Activated naive CD4-positive, alpha-beta T cell treated with anti-CD3 and anti-CD28 coated beads, Interleukin-2, amount 50 U/mL, for 16 hours (primary cell): ENCODE measurements around the gene CHD6.
A peak's percentile ranks its signal among the peaks of the same experiment; 100 is the strongest.

Experiments used
- DNase-seq: peaks from one replicate; pipeline ENCODE4 v3.0.0-alpha.2; 2020

CHD6 gene

DNA sequence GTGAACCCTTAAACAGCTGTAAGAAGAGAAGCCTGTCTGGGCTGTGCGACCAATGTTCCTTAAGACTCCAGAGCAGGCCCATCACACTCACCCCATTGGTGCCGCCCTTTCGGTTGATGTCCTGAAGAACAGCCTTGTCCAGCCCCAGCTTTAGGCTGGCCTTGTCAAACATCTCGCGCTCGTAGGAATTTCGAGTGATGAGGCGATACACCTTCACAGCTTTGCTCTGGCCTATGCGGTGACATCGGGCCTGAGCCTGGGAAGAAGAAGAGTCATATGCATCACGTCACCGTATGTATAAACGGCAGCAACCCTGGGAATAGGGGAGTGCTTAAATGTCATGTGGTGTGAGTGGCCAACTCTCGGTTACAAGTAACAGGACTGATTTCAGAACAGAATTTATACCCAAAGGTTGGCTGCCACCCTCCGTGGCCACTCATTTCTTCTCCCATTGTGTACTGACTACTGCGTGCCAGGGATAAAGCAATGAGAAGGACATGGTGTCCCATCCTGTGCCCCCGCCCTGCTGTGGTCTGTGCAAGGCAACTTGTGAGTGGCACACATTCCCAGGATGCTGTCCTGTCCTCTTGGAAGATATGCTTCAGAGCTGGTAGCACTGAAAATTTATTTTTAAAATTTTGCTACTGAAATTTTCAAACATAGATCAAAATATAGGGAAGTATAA is 160.9 kb downstream of the CHD6 start:
- no peak for DNase-seq

DNA sequence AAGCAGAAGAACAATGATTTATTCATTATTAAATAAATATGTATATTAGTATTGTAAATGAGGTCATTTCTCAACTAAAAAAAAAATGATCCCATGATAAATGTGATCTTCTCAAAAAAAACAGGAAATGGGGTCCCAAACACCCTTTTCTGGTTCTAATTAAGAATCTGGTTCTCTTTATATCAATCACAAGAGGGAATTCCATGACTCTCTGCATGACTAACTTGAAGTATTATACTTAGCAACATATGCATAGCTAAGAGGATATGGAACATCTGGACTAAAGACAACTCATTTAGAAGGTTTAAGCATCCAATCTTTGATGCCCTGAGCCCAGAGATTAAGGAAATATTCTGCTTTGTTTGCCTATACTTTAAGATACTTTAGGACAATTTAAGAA is 161.8 kb downstream of the CHD6 start:
- no peak for DNase-seq

DNA sequence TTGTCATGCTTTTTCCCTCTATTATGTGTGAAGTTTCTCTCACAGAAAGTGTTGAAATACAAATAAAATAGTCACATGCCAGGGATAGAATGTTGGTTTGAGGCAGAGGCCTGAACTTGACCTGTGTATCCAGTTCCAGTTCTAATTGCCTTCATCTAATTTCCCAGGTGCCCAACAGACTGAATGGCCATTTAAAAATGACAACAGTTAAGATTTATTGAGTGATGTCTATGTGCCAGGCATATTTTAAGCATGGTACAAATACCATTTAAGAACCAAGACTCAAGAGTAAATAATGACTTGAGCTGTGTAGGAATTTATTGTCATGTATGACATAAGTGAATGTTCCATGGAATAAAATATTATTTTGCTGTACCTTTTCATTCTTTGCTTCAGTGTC is 163.9 kb downstream of the CHD6 start:
- DNase-seq, result no peak

DNA sequence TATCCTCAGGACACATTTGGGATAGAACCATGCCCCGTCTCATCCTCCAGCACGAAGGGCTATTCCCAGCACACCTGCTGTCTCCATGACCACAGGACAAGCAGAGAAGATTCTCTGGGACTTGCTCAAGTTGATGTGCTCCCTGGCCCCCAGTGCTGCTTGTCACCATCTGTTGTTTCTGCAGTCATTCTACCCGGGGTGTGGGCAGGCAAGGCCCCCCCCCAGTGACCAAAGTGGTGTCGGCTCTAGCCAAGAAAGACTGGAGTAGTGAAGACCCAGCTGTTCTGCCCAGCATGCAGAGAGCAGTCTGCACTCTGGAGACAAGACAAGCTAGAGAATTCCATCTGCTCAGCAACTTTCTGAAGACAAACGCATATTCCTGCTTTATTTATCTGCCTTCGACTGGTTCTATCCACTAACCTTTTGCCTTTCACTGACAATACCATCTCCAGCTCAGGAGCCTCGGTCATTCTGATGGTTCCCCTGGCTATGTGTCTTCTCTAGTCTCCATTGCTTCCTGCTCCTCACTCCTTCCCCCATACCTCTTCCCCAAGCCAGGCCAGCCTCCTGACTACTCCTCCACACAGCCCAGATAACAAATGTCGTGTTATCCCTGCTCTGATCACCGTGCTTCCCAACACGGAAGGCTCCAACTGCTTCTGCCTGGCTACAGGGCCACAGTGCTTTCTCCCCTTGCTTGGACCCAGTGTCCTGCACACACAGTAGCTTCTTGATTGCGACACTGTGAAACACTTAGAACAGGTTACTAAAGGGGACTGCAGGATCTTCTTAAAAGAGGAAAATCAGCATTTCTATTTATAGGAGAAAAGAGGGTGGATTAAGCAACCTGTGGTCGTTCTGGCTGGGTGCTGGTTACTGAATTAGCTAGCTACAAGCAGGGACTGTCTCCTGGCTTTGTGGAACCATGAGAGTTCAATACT is 164.9 kb downstream of the CHD6 start:
- DNase-seq, result no peak

DNA sequence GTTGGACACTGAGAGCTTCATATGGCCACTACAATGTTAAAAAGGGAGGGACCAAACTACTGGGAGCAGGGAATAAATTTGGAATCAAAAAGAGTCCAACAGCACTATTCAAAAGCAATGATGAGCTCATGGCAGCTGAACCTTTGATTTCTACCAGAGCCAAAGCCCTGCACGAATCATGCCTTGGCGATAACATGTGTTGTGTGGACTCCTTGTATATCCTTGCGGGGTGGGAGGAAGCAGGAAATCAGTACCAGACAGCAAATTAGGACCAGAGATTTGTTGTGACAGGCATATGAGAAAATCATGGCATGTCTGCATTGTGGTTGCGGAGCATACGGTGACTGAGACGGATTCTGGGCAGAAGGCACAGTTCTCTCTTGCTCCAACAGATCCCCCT is 166.0 kb downstream of the CHD6 start:
- DNase-seq, result no peak

DNA sequence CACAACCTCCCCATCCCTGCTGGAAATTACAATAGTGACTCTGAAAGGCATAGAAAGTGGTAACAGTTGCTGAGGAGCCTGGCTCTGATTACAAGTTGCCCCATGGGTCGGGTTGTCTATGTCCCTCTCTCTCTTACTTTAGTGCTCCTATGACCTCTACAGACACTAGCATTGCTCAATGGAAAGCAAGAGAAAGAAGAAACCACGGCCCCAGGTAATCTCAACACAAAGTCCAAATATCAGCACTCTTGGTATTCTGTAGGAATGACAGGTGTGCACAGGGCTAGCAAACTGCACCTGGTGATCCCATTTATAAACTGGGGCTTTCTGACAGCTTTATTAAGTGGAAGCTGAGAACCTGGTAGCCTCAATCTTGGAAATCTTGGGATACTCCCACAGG is 171.2 kb downstream of the CHD6 start:
- DNase-seq, result no peak

DNA sequence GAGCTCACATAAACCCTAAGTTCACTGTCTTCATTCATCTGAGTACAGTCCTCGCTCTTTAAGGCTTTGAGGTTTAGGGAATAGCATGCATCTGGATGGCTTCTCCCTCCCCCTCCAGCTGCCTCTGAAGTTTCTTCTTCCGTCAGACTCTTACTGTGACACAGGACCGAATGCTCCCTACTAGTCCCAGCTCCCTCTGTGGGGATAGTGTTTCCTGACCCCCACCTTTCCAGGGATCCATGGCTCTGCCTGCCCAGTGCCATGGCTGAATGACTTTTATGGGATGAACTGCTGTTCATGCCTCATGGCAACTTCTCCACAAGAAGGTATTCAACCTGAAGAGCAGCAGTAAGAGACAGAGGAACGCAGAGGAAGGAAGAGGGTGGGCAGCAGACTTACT is 171.7 kb downstream of the CHD6 start:
- DNase-seq, result no peak

DNA sequence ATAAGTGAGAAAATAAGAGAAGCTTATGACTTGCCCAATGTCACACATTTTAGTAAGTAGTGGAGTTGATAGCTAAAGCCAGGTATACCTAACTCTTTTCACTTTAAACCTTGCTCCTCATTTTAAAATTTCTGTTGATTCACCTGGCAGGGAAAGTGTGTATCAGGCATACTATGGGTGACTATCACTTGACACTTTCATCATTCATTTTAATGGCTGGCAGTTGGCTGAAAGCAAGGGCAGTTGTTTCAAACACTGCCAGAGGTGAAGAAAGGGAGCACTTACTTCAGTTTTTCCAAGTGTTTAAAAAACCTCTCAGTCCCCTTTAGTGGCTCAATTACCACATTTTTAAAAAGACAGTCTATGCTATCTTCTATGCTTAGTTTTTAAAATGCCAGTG is 173.4 kb downstream of the CHD6 start:
- no peak for DNase-seq

DNA sequence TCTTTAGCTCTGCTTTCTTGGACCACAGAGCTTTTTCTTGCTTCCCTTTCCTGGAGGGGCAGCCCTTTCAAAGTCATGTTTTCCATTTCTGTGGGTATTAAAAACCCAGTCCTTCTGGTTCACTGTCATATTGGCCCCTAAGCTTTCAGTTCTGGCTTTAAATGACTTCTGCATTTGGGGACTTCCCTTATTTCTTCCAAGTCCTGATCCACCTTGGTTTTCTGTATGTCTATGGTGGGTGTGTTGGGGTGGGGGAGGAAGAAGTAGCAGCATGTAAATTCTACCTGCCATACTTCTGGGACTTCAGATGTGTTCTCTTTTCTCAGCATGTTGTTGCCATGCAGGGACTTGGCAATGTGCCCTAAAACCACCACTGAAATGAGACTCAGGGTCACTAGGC is 174.5 kb downstream of the CHD6 start:
- no peak for DNase-seq

DNA sequence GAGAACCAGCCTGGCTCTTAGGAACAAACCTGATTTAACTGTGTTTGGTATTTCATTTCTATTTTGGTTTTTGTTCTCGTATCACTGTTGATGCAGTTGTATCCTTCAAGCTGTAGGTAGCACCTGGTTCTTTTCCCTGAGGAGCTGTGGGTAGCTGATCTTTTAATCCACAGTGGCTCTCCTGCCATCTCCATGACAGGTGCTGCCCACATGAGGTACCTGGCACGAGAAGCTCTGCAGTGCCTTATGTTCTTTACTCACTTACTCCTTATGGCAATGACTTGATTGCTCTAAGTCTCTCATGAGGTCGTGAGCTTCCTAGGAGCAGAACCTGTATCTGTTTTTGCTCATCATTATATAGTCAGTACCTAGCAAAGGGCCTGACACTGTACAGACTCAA is 177.3 kb downstream of the CHD6 start:
- no peak for DNase-seq

DNA sequence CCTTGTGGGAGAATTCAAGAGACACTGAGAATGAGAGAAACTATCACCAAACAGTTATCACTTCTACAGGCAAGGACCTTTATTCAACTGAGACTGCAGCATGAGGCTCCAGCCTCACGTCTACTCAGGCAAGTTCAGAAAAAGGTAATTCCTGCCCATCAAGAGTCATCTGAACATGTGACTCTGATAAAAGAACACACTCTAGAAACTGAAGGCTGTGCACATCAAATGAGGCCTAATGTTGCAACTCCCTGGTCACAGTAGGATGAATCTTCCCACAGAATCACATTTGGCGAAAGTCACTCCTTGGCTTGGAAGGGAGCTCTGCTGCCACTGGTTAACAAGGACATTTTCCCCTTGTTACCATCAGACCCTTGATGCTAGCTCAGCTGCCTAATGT is 180.3 kb downstream of the CHD6 start:
- DNase-seq, result no peak

DNA sequence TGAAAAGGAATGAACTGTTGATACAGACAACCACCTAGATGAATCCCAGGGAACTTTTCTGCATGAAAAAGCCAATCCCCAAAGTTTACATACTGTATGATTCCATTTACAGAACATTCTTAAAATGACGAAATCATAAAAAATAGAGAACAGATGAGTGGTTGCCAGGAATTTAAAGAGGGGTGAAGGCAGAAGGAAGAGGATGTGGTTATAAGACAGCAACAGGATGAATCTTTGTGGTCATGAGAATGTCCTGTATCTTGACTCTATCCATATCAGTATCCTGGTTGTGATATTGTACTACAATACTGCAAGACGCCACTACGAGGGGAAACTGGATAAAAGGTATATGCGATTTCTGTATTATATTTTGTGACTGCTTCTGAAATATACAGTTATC is 181.5 kb downstream of the CHD6 start:
- no peak for DNase-seq

DNA sequence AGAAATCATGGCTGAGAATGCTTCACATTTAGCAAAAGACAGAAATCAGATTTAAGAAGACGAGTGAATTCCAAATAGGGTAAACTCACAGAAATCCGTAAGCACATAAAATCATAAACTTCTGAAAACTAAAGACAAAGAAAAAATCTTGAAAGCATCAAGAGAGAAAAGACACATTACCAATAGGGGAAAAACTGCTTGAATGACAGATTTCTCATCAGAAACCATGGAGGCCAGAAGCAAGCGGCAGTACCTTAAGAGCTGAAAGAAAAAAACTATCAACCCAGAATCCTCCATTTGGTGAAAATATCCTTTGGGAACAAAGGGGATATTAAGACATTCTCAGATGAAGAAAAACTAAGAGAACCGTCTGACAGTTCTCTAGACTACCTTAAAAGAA is 185.0 kb downstream of the CHD6 start:
- DNase-seq, result no peak

DNA sequence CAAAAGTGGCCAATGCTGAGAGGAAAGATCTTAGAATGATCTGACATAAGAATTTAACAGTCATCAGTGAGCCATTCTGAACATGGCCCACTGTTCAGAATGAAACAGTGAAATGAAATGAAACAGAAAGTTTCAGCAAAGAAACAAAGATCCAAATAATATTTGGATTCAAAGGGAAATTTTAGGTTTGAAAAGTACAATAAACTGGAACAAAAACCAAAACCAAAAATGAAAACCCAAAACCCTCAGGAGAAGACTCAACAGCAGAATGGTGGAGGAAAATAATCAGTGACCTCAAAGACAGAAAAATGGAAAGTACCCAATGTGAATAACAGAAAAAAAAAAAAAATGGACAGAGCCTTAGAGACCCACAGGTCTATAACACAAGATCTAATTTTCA is 185.4 kb downstream of the CHD6 start:
- no peak for DNase-seq

DNA sequence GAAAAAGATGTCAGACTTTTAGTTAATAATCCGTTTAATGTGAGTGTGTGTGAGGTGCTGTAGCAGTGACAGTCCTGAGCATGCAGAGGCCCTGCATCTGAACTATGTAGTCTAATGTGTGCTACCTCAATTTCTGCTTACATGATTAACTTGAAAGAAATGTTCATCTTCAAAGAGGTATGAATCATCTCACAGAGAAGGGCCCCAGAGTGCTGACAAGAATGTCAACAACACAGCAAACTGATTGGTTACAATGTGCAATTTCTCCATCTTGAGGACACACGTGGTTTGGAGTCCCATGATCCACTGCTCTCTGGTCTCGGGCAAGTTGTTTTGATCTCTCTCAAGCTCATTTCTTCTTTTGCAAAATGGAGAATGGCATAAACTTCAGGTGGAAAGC is 189.9 kb downstream of the CHD6 start:
- peak; percentile 24 for DNase-seq

DNA sequence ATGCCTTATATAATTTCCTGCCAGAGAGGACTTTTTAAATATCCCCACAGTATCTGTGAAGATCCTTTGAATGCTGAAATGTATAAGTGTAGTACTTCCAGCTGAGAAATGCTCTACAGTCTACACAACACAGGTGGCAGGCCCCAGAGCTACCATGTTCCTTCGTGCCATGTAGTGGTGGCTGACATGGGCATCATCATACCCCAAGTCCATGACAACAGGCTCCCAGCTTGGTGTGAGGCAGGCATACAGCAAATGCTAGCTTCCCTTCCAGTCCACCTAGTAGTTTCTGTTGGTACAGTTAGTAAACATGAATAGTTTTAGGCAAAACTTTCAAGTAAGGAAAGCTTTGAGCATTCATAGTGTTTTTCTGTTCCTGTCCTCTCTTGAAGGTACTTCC is 190.3 kb downstream of the CHD6 start:
- no peak for DNase-seq

DNA sequence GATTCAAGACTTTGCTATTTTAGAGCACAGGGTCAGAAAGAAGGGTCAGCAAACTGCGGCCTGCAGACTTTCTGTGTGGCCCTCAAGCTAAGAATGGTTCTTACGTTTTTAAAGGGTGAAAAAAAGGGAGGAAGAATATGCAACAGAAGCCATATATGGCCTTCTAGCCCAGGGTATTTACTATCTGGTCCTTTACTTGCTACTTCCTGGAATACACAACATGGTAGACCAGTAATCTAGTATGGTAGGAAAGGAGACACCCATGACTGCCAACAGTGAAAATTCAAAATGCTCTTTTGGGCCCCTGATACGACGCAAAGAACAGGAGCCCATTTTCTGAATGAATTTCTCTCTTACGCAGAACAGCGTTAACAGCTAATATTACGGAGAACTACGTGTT is 191.2 kb downstream of the CHD6 start:
- DNase-seq, result no peak

DNA sequence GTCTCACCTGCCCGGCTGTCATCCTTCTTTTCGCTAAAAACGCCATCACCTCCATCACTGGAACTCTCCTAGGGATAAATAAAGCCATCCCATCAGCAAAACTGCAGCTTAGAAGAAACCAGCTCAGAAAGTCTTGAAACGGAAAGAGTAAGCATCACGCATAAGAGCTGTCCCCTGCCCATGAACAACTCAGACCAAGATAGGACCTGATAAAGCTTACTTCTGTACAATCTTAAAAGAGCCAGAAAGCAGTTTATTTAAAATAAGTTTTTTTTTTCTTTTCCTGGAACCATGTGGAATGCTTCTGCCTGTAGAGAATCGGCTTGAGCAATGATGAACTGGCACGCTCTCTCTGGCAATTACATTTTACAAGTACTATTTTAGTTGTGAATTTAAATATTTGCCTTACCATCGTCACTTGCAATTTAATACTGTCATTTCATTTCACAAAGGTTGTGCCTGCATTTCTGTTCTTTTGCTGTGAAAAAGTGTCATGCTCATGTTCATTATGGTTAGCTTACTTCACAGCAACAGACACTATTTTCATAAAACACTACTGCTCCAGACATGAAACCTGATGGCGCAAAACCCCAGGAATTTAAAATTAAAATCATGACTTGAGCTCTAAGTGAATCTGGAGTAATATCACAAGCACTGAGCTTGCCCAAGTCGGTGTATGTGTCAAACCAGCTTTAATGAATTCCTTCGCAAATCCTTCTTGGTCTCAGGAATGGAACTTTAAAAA is 191.9 kb downstream of the CHD6 start:
- no peak for DNase-seq

DNA sequence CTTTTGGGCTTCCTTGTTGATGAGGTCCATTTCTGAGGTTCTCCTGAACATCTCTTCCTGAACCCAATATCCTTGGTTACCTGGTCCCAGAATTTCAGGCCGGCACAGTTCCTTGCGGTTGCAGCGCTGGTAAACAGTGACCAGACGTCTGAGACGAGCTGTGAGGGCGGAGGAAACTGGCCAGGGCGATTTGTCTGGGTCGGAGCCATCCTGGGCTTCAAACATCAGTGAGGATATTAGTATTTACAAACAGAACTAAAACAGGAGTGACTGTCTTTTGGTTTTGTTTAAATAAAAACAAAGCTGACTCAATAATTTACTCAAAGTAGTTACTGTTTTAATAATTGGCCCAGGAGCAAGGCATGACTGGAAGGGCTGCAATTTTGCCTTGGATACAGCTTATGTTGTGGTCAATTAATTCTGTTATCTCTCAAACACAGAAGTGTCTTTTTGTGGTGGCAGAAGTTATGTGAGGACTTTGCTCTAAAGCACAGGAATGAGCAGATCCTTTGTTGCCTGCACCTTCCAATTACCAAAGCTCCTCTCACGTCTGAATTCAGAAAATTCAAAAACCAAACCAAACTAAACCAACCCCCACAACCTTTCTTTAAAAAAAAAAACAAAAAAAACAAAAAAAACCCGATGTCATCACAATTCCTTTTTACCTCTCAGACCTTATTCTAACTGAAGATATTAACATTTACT is 192.8 kb downstream of the CHD6 start:
- no peak for DNase-seq

DNA sequence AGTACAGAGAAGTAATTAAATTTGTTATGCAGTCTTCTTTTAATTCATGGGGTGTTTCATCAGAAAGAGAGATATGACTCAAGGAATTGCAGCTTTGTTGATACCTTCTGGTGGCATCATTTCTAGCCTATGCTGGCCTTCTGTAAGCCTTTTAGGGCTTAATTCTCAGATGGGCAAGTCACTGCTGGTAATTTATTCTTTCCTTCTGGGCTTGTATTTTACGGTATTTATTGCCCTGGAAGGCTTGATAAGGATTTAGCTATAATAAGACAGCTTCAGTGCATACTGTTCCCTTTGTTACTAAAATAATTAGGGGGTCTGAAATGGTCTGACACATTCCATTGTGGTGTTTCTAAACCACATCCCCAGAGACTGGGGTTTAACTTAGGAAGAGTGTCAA is 193.6 kb downstream of the CHD6 start:
- DNase-seq, result no peak

DNA sequence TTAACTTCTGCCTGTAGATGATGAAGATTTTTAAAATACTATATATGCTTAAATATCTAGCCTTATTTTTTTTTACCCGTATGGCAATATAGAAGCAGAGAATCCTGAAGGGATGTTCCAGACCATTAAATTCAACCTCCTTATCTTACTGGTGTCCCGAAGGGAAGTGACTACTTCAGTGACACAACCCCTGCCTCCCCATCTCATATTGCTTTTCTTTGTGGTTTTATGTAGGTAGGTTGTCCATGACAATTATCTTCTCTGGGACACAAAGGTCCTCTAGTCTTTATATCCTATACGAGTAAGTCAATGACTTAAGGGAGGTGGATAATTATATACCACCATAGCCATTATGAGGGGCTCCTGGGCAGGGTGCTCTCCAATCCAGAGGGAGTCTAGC is 194.2 kb downstream of the CHD6 start:
- no peak for DNase-seq

DNA sequence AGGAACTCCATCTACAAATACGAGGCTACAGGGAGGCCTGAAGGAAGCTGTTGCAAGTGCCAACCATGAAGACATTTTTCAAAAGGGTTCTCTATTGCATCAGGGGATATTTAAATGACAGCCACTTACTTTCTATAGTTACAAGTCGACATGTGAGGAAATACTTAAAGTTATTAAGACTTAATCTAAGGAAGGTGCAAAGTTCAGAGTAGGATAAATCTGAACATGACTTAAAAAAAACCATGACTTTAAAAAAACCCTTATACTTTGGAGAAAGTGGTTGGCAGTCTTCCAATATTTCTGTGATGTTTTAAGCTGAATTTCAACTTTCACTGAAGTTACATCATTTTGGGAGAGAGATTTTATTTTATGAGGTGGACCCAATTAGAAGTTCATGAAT is 195.2 kb downstream of the CHD6 start:
- DNase-seq, result no peak

DNA sequence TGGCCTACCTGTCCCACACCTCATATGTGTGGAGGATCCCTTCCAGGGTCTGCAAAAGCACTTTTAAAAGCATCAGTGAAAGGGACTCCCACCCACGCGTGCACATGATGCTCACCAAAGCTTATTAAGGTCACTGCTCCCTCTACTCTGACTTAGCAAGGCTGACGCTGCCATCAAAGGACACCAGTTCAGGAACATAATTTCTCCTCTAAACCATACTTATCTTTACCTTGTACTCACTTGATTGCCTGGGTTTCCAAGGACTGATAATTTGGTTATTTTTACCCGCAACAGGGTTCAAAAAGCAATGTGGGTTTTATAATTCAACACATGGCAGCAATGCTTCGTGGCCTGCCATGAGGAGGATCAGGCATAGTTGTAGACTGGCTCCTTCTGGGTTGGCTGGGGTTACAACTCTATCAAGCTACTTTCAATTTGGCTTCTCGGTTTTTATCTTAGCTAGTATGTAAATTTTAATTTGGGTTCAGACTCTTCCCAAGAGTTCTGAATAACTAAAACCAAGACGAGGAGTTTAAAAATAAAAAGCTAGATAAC is 199.4 kb downstream of the CHD6 start:
- DNase-seq, result no peak
